ENCODE data around the gene MAPK11.

DNA sequence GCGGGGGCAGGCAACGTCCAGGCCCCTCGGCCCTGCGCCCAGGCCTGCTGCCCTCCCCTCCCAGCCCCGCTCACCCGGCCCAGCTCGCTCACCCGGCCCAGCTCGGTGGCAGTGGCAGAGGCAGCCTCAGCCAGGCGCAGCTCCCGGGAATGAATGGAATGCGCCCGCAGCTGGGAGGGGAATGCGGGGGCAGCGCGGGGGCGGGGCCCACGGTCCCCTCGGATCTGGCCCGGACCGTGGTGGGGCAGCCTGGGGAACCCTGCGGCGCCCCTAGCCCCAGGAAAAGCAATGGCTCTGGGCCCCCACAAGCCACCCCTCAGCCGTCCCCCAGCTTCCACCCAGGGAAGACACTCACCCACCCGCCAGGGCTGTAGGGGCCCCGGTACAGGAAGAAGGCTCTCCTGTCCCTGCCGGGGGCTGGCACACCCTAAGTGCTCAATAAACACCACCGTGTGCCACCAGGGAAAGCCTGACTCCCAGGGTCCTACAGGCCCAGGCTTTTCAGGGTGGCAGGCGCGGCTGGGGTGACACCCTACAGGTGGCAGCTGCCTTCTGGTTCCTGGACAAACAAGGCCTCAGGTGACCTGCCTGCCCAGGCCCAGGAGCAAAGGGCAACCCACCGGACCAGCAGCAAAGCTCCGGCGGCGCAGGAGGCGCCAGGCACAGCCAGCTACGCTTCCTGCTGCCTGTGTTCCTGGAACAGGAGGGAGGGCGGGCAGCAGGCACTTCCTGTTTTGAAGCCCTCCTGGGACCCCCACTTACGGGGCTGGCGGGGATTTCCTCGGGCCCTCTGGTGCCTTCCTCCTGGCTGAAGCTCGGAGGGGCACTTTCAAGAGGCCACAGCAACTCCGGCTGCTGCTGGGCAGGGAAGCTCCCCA is 23.5 kb upstream of the MAPK11 start:
- TF ChIP-seq, protein P1, sequence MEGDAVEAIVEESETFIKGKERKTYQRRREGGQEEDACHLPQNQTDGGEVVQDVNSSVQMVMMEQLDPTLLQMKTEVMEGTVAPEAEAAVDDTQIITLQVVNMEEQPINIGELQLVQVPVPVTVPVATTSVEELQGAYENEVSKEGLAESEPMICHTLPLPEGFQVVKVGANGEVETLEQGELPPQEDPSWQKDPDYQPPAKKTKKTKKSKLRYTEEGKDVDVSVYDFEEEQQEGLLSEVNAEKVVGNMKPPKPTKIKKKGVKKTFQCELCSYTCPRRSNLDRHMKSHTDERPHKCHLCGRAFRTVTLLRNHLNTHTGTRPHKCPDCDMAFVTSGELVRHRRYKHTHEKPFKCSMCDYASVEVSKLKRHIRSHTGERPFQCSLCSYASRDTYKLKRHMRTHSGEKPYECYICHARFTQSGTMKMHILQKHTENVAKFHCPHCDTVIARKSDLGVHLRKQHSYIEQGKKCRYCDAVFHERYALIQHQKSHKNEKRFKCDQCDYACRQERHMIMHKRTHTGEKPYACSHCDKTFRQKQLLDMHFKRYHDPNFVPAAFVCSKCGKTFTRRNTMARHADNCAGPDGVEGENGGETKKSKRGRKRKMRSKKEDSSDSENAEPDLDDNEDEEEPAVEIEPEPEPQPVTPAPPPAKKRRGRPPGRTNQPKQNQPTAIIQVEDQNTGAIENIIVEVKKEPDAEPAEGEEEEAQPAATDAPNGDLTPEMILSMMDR (conservative IDR thresholded peaks at IDR 0.05; ENCODE audit: low read length) = no peak
- no peak for TF ChIP-seq EZH2phosphoT487 (IDR thresholded peaks at IDR 0.05; ENCODE audit: borderline replicate concordance)
